ENCODE data around the gene TUBA4B. TPM values are rescaled to one million over a fixed set of nuclear protein-coding genes. Genes with fewer than 3 reads are reported as not detected.

The TUBA4B gene
- total and polyA plus RNA-seq, 2 donors (not counting 3 experiments of a cell fraction or from before 2014, with no cell fraction given), result not detected

DNA sequence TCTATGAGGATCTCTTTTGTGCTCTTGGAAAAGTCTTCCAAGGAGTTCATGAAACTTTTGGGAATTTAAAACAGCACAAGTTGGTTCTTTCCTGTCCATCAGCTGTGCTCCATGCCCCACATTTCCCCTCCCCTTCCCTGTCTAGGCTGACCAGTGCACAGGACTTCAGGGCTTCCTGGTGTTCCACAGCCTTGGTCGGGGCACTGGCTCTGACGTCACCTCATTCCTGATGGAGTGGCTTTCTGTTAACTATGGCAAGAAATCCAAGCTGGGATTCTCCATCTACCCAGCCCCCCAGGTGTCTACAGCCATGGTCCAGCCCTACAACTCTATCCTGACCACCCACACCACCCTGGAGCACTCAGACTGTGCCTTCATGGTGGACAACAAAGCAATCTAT is 18.0 kb downstream of the TUBA4B start:
- Histone ChIP-seq H3K36me3 (ENCODE audit: control insufficient read depth in 2 of 2, extremely low read depth in 1 of 2, insufficient read depth in 2 of 2, low read length in 2 of 2) (no peaks in the 10 kb centered on the region), H3K4me1 (ENCODE audit: control insufficient read depth, extremely low read depth, insufficient read depth, low read length) (no peaks in the 10 kb centered on the region), H3K4me3 (replicated peaks in 1 of 3; ENCODE audit: insufficient read depth in 1 of 3, low read depth in 1 of 3, low read length in 3 of 3) (no peak overlapping the region), H3K9me3 (replicated peaks; ENCODE audit: control insufficient read depth, insufficient read depth, low read length) (no peaks in the 10 kb centered on the region), H3K27ac (ENCODE audit: insufficient read depth, low read depth, low read length) (no peak overlapping the region), H2AFZ (ENCODE audit: low read depth, low read length) (no peak overlapping the region), H3K9me1 (replicated peaks; ENCODE audit: control insufficient read depth, extremely low read depth, insufficient read depth, low read length) (no peaks in the 10 kb centered on the region), H3K9ac (replicated peaks; ENCODE audit: extremely low read depth, insufficient read depth, low read length) (no peak overlapping the region), H3K79me2 (ENCODE audit: control insufficient read depth, insufficient read depth, low read length) (no peaks in the 10 kb centered on the region), H4K20me1 (replicated peaks; ENCODE audit: control insufficient read depth, extremely low read depth, insufficient read depth, low read length) (no peaks in the 10 kb centered on the region), H3K4me2 (ENCODE audit: insufficient read depth, low read length) (no peak overlapping the region), H3K27me3 (ENCODE audit: control insufficient read depth in 2 of 2, insufficient read depth in 2 of 2, low read length in 2 of 2) (peaks cover 4 to 10% of the 10 kb centered on the region in 2 experiments)
- FAIRE-seq (no peak), DNase-seq (ENCODE audit: low read depth, low spot score) (no peak)
- TF ChIP-seq, protein P1, sequence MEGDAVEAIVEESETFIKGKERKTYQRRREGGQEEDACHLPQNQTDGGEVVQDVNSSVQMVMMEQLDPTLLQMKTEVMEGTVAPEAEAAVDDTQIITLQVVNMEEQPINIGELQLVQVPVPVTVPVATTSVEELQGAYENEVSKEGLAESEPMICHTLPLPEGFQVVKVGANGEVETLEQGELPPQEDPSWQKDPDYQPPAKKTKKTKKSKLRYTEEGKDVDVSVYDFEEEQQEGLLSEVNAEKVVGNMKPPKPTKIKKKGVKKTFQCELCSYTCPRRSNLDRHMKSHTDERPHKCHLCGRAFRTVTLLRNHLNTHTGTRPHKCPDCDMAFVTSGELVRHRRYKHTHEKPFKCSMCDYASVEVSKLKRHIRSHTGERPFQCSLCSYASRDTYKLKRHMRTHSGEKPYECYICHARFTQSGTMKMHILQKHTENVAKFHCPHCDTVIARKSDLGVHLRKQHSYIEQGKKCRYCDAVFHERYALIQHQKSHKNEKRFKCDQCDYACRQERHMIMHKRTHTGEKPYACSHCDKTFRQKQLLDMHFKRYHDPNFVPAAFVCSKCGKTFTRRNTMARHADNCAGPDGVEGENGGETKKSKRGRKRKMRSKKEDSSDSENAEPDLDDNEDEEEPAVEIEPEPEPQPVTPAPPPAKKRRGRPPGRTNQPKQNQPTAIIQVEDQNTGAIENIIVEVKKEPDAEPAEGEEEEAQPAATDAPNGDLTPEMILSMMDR (IDR thresholded peaks at IDR 0.05; ENCODE audit: extremely low read depth in 1 of 2, insufficient read depth in 1 of 2, low read depth in 1 of 2, low read length in 2 of 2), result no peak
- TF ChIP-seq POLR2A (IDR thresholded peaks at IDR 0.05; ENCODE audit: low read depth, low read length) (no peak), MYC (IDR thresholded peaks at IDR 0.05; ENCODE audit: low read depth, low read length) (no peak), POLR2AphosphoS5 (IDR thresholded peaks at IDR 0.05; ENCODE audit: insufficient read depth, low read depth, low read length) (no peak), EZH2 (IDR thresholded peaks at IDR 0.05; ENCODE audit: borderline replicate concordance, low read depth, low read length, severe bottlenecking) (no peak), FOS (IDR thresholded peaks at IDR 0.05; ENCODE audit: borderline replicate concordance, insufficient read depth, low read length) (no peak), GATA2 (IDR thresholded peaks at IDR 0.05; ENCODE audit: insufficient read depth, insufficient read length, low read depth, low read length) (no peak), JUN (IDR thresholded peaks at IDR 0.05; ENCODE audit: borderline replicate concordance, insufficient read depth, insufficient read length, low read depth) (no peak)
- TF ChIP-seq, protein P2, sequence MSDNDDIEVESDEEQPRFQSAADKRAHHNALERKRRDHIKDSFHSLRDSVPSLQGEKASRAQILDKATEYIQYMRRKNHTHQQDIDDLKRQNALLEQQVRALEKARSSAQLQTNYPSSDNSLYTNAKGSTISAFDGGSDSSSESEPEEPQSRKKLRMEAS (IDR thresholded peaks at IDR 0.05; ENCODE audit: insufficient read depth, insufficient read length), result no peak
- intact Hi-C loops (cut with micrococcal nuclease), result no loop called here
- CTCF ChIA-PET, result interaction anchor here (1.5 kb wide), 1 partner anchor 13 kb away, joined by 3 read pairs; no protein-coding TSS in a partner anchor
- BruUV-seq (replicated peaks), result no TSS peak
- POLR2A ChIA-PET, result no interaction called here
- dilution Hi-C loops (cut with MboI; ENCODE audit: extremely low pct_ligation_motif_present, low sequenced_read_pairs), result no loop called here

Measured in endothelial cell of umbilical vein (primary cell).